Measurements from ENCODE around the gene EIF2S3B.

EIF2S3B gene

GRCh38 chr12:10521555-10521954 lies 15.9 kb downstream of the EIF2S3B start:
- DNase-seq: no peak
- no peak for ATAC-seq (replicated peaks)
- Mint-ChIP-seq H3K4me1 (no peaks in the 10 kb centered on the region), H3K27ac (no peak overlapping the region), H3K9me3 (no peaks in the 10 kb centered on the region), H3K36me3 (no peaks in the 10 kb centered on the region), H3K4me3 (no peak overlapping the region), H3K27me3 (peaks cover 0 to 3% of the 10 kb centered on the region in 2 donors)

GRCh38 chr12:10528174-10528953 lies 22.7 kb downstream of the EIF2S3B start:
- Mint-ChIP-seq H3K36me3 (no peaks in the 10 kb centered on the region), H3K4me3 (no peak overlapping the region)
- DNase-seq: no peak

DNA sequence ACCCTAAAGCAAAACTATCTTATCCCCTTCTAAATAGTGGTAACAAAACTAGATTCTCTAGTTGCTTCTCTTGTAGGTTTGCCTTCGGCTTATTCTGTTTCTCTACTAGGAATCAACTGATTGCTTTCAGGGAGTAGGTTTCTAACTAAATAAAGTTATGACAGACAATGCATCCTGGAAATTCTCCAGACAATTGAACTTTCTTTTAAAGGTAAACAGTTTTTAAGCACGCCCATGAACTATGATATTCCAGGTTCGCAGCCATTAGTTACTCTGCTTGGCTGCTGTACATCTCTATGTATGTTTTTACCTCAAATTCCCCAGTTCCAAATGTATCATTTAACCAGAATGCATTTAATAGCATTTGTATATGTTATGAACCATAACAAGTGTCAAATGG lies 23.9 kb downstream of the EIF2S3B start:
- Mint-ChIP-seq H3K36me3 (no peaks in the 10 kb centered on the region), H3K4me1 (no peaks in the 10 kb centered on the region), H3K27ac (no peak overlapping the region), H3K4me3 (no peak overlapping the region), H3K9me3 (no peaks in the 10 kb centered on the region), H3K27me3 (peaks cover 0 to 6% of the 10 kb centered on the region in 2 donors)
- DNase-seq (no peak), ATAC-seq (replicated peaks) (no peak)

More at GRCh38 chr12:10528174-10528953, 22.7 kb downstream of the EIF2S3B start:
- Mint-ChIP-seq H3K27ac (no peak overlapping the region), H3K4me1 (no peaks in the 10 kb centered on the region), H3K27me3 (peaks cover 0 to 6% of the 10 kb centered on the region in 2 donors), H3K9me3 (no peaks in the 10 kb centered on the region)
- ATAC-seq (replicated peaks): no peak

DNA sequence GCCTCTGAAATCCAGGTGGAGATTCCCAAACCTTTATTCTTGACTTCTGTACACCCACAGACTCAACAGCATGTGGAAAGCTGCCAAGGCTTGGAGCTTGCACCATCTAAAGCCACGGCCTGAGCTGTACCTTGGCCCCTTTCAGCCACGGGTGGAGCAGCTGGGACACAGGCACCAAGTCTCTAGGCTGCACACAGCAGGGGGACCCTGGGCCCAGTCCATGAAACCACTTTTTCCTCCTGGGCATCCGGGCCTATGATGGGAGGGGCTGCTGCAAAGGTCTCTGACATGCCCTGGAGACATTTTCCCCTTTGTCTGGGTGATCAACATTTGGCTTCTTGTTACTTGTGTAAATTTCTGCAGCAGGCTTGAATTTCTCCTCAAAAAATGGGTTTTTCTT lies 32.0 kb downstream of the EIF2S3B start:
- H3K36me3 Mint-ChIP-seq: no peaks in the 10 kb centered on the region
- peaks cover 9 to 12% of the 10 kb centered on the region in 2 donors for H3K4me1 Mint-ChIP-seq
- peaks cover 0 to 4% of the 10 kb centered on the region in 2 donors for H3K27me3 Mint-ChIP-seq
- no peak for ATAC-seq (replicated peaks)
- H3K9me3 Mint-ChIP-seq: peaks cover 0 to 2% of the 10 kb centered on the region in 2 donors
- no peak overlapping the region for H3K27ac Mint-ChIP-seq
- DNase-seq: no peak
- no peak overlapping the region for H3K4me3 Mint-ChIP-seq

DNA sequence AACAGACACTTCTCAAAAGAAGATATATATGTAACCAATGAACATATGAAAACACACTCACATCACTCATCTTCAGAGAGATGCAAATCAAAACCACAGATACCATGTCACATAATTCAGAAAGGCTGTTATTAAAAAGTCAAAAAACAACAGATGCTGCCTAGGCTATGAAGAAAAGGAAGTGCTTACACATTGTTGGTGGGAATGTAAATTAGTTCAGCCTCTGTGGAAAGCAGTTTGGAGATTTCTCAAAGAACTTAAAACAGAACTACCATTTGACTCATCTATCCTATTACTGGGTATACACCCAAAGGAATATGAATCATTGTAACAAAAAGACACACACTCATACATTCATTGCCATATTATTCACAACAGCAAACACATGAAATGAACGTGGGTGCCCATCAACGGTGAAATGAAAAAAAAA lies 35.1 kb downstream of the EIF2S3B start:
- Mint-ChIP-seq H3K4me1 (peaks cover 9 to 12% of the 10 kb centered on the region in 2 donors), H3K27me3 (peaks cover 0 to 4% of the 10 kb centered on the region in 2 donors), H3K9me3 (peaks cover 0 to 2% of the 10 kb centered on the region in 2 donors), H3K4me3 (peak overlapping the region in 1 of 2 donors; percentile 50), H3K36me3 (no peaks in the 10 kb centered on the region), H3K27ac (no peak overlapping the region)
- DNase-seq: no peak
- peak; percentile 96 to 97 for ATAC-seq (replicated peaks)

- H3K27ac Mint-ChIP-seq: no peak overlapping the region
- no peak for DNase-seq
- no peak overlapping the region for H3K4me3 Mint-ChIP-seq
- H3K9me3 Mint-ChIP-seq: peaks cover 0 to 2% of the 10 kb centered on the region in 2 donors
- ATAC-seq (replicated peaks): no peak
- peaks cover 0 to 4% of the 10 kb centered on the region in 2 donors for H3K27me3 Mint-ChIP-seq
- peaks cover 9 to 12% of the 10 kb centered on the region in 2 donors for H3K4me1 Mint-ChIP-seq
- H3K36me3 Mint-ChIP-seq: no peaks in the 10 kb centered on the region
Observed at GRCh38 chr12:10543499-10543898, 37.8 kb downstream of the EIF2S3B start.

- no peak overlapping the region for H3K27ac Mint-ChIP-seq
- no peak for ATAC-seq (replicated peaks)
- H3K4me3 Mint-ChIP-seq: no peak overlapping the region
- no peaks in the 10 kb centered on the region for H3K27me3 Mint-ChIP-seq
- peaks cover 0 to 8% of the 10 kb centered on the region in 2 donors for H3K9me3 Mint-ChIP-seq
- no peaks in the 10 kb centered on the region for H3K4me1 Mint-ChIP-seq
- peaks cover 0 to 4% of the 10 kb centered on the region in 2 donors for H3K36me3 Mint-ChIP-seq
- no peak for DNase-seq
Observed at GRCh38 chr12:10551375-10551774, 45.7 kb downstream of the EIF2S3B start.

DNA sequence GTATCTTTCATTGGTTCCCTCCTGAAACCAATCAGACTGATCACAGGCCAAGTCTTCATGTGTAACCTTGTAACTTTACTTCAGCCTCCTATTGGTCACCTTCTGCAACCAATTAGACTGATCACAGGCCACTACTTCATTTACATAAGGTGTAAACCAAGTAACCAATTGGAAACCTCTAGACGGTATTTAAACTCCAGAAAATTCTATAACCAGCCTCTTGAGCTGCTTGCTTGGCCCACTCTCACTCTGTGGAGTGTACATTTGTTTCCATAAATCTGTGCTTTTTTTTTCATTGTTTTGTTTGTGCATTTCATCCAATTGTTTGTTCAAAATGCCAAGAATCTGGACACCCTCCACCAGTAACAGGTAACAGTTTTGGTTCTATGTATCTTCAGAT lies 47.5 kb downstream of the EIF2S3B start:
- Mint-ChIP-seq H3K27ac (no peak overlapping the region), H3K9me3 (peaks cover 0 to 8% of the 10 kb centered on the region in 2 donors), H3K36me3 (peaks cover 0 to 4% of the 10 kb centered on the region in 2 donors), H3K4me1 (peaks cover 0 to 2% of the 10 kb centered on the region in 2 donors), H3K27me3 (peaks cover 0 to 4% of the 10 kb centered on the region in 2 donors), H3K4me3 (no peak overlapping the region)
- ATAC-seq (replicated peaks) (no peak), DNase-seq (no peak)

DNA sequence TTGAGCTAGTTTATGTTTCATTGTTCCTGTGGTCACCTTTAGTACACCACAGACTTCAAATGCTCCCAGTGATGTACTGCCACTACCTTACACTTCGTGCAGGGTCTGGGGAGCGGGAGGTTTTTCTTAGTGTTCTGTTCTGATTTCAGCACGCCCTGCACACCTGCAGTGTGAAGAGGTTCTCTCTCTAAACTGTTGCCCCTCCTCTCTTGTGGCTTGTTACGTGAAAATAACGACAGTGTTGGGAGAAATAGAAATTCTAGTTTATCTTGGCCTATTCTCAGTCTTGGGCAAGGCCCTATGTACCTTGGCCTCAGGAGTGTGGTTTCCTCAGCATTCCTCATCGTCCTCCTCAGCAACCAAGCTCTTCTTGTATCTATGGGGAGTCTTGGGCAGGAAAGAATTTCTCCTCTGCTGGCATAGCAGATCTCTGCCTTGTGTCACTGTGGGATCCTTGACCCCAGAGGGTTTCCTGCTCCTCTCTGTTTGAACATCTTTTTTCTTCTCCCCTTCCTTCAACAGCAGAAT lies 48.6 kb downstream of the EIF2S3B start:
- Mint-ChIP-seq H3K36me3 (peaks cover 0 to 4% of the 10 kb centered on the region in 2 donors), H3K27me3 (peaks cover 0 to 4% of the 10 kb centered on the region in 2 donors), H3K4me1 (peaks cover 0 to 2% of the 10 kb centered on the region in 2 donors), H3K4me3 (no peak overlapping the region), H3K27ac (no peak overlapping the region), H3K9me3 (peaks cover 0 to 8% of the 10 kb centered on the region in 2 donors)
- DNase-seq (no peak), ATAC-seq (replicated peaks) (no peak)

DNA sequence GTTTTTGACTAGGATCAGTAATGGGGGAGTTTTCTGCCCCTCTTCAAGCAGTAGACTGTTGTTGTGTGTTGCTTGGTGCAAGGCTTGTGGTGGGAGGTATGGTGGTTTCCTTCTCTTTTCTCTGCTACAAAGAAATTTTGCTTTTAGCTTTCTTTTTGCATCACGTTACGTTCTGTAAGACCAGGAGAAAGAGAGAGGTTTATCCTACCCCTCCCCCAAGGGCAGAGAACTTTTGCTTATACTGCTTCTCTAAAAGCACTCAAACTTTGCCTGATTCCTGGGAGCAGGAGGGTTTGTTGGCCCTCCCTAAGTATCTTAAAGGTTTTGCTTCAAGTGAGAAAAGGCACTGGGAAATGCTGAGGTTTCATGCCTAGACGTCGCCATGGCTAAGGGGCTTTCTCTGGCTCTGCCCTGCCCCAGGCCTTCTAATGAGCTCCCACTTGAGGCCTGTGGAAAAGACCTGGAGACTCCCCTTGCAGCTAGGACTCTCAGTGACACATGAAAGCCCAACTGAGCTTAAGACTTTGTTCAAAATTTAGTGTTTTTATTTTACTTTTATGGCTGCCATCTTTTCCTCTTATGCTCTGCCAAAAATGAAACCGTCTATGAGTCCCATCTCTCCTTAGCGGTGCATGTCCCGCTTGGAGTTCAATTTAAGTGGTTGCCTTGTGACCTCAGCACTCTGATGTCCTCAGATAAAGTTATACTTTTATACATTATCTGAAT lies 49.2 kb downstream of the EIF2S3B start:
- Mint-ChIP-seq H3K4me3 (no peak overlapping the region), H3K27me3 (peaks cover 0 to 4% of the 10 kb centered on the region in 2 donors), H3K27ac (no peak overlapping the region), H3K36me3 (peaks cover 0 to 4% of the 10 kb centered on the region in 2 donors), H3K4me1 (peaks cover 0 to 2% of the 10 kb centered on the region in 2 donors), H3K9me3 (peaks cover 0 to 8% of the 10 kb centered on the region in 2 donors)
- DNase-seq: no peak
- no peak for ATAC-seq (replicated peaks)

- Mint-ChIP-seq H3K27ac (no peak overlapping the region), H3K9me3 (peaks cover 0 to 8% of the 10 kb centered on the region in 2 donors), H3K27me3 (peaks cover 0 to 4% of the 10 kb centered on the region in 2 donors), H3K4me3 (no peak overlapping the region), H3K4me1 (peaks cover 0 to 2% of the 10 kb centered on the region in 2 donors), H3K36me3 (peaks cover 0 to 4% of the 10 kb centered on the region in 2 donors)
- DNase-seq (no peak), ATAC-seq (replicated peaks) (no peak)
Observed at GRCh38 chr12:10557329-10557728, 51.6 kb downstream of the EIF2S3B start.

DNA sequence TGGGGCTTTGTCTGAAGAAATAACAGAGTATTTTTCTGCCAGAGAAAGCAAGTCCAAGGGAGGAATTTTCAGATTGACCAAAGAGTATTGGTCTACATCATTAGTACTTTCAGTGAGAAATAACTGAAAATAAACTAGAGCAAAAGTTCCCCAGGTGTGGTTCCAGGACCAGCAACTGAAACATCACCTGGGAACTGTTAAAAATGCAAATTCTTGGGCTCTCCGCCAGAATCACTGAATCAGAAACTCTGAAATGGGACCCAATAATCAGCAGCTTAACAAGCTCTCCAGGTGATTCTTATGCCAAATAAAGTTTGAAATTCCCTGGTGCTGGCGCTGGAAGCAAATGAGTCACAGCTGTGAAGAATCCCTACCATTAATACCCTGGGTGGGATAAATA lies 52.1 kb downstream of the EIF2S3B start:
- Mint-ChIP-seq H3K36me3 (peaks cover 0 to 4% of the 10 kb centered on the region in 2 donors), H3K9me3 (peaks cover 0 to 8% of the 10 kb centered on the region in 2 donors), H3K4me1 (peaks cover 0 to 2% of the 10 kb centered on the region in 2 donors), H3K4me3 (no peak overlapping the region), H3K27me3 (peaks cover 0 to 4% of the 10 kb centered on the region in 2 donors), H3K27ac (no peak overlapping the region)
- ATAC-seq (replicated peaks) (no peak), DNase-seq (no peak)

All from stimulated activated naive B cell treated with anti-CD40 and anti-IgM and Interleukin-4, amounts not matched to agents 10 μg/mL and 1 μg/mL and 100 μg/mL, for 72 hours (primary cell).